ENCODE measurements around the gene KRT6B. TPM values are rescaled to one million over a fixed set of nuclear protein-coding genes. Genes with fewer than 3 reads are reported as not detected.
"Not testable (repeated sequence)": the region's sequence is repeated elsewhere in the genome, so short reads cannot be mapped to it uniquely, and the experiment has no call there.

The KRT6B gene
- total RNA-seq, 1 experiment from 2014 or later: not detected

DNA sequence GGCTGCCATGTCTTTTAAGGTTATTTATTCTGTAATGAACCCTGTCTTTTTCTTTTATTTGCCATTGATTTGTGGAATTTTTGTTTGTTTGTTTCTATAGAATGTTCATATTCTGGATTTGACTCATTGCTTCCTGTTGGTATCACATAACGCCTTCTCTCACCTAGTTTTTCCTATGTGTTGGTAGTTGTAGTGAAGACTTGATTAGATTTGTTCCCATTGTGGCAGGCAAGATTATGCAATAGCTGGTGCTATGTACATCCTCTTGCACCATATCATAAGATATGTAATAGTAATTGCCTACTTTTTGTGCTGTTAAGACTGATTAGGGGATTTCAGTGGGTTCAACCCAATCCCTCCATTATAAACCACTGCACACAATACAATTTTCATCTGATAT, 3.9 kb upstream of the KRT6B start:
- H3K9me3 ChIP-seq (ENCODE audit: low read depth, low read length, poor library complexity, severe bottlenecking): no peaks in the 10 kb centered on the region
- intact Hi-C loops (cut with micrococcal nuclease; ENCODE audit: unreplicated experiment): no loop called here
- H3K4me1 ChIP-seq (ENCODE audit: insufficient read depth, low read length, poor library complexity, severe bottlenecking): no peaks in the 10 kb centered on the region
- H3K27ac ChIP-seq (ENCODE audit: low read depth, low read length, poor library complexity, severe bottlenecking): no peak overlapping the region
- ChIA-PET CTCF (no interaction called here), POLR2A (ENCODE audit: low non-redundant PET) (no interaction called here)
- no peak overlapping the region for H3K4me3 ChIP-seq (ENCODE audit: low read depth, low read length, poor library complexity, severe bottlenecking)
- no peaks in the 10 kb centered on the region for H3K36me3 ChIP-seq (ENCODE audit: insufficient read depth, low read length, poor library complexity, severe bottlenecking)
- peaks cover 15% of the 10 kb centered on the region for H3K27me3 ChIP-seq (replicated peaks; ENCODE audit: insufficient read depth, low read depth, low read length, poor library complexity)
- BruUV-seq (replicated peaks): no TSS peak
- TF ChIP-seq EZH2 (IDR thresholded peaks at IDR 0.05; ENCODE audit: borderline replicate concordance, low read depth, low read length, poor library complexity, severe bottlenecking) (no peak), CTCF (conservative IDR thresholded peaks at IDR 0.05; ENCODE audit: low read depth, low read length) (no peak)
- no peak for DNase-seq (ENCODE audit: low spot score)

DNA sequence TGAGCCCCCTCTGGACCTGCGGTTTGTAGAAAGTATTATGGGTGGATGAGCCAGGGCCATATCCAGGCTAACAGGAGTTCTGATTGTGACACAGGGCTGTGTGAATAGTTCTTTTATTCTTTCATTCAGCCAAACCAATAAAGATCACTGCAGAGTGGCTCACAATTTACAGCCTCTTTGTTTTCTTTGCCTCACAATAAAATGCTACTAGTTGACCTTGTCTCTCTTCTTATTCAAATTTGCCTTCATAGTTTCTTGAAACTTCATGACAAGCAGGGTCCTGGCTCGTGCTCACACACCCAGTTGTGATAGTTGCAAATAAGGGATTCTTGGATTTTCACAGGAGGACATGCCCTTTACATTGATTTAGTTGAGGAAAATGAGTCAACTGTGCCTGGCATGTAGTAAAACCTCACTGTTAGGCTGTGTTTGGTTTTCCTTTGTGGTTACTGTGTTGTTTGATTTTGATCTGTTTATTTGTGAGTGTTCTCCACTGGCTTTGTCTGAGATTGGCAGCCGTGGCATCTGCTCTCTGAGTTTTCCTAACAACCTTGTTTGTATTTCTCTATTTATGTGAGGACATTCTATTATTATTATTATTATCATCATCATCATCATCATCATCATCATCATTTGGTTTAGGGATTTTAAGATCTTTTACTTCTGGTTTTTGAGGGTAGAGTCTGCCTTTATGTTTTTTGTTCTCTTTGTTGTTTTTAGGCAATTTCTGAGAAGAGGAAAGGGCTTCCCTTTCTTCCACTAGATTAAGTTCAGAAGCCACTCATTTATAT, 2.7 kb upstream of the KRT6B start:
- DNase-seq (ENCODE audit: low spot score): no peak
- intact Hi-C loops (cut with micrococcal nuclease; ENCODE audit: unreplicated experiment): no loop called here

DNA sequence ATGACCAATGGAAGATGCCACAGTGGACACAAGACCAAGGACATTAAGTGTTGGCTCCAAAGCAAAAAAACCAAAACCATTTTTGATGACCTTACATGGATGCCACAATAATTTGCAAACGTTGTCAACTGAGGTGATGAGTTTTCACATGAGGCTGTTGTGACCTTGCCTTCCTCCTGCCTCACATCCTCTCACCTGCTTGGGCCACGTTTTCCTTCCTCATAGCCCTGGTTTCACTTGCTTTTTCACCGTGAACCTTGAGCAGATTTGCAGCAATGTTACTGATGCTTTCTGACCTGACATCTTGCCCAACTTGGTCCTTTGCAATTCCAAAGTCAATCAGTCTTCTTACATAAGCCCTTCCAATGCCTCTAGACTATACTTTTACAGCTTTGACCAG, 3.7 kb downstream of the KRT6B start:
- H3K27ac ChIP-seq (ENCODE audit: low read depth, low read length, poor library complexity, severe bottlenecking): no peak overlapping the region
- ChIA-PET POLR2A (ENCODE audit: low non-redundant PET) (no interaction called here), CTCF (no interaction called here)
- peaks cover 18% of the 10 kb centered on the region for H3K27me3 ChIP-seq (replicated peaks; ENCODE audit: insufficient read depth, low read depth, low read length, poor library complexity)
- no peaks in the 10 kb centered on the region for H3K4me1 ChIP-seq (ENCODE audit: insufficient read depth, low read length, poor library complexity, severe bottlenecking)
- no peaks in the 10 kb centered on the region for H3K36me3 ChIP-seq (ENCODE audit: insufficient read depth, low read length, poor library complexity, severe bottlenecking)
- intact Hi-C loops (cut with micrococcal nuclease; ENCODE audit: unreplicated experiment): no loop called here
- no peak overlapping the region for H3K4me3 ChIP-seq (ENCODE audit: low read depth, low read length, poor library complexity, severe bottlenecking)
- BruUV-seq (replicated peaks): no TSS peak
- TF ChIP-seq CTCF (conservative IDR thresholded peaks at IDR 0.05; ENCODE audit: low read depth, low read length): no peak
- TF ChIP-seq EZH2 (IDR thresholded peaks at IDR 0.05; ENCODE audit: borderline replicate concordance, low read depth, low read length, poor library complexity, severe bottlenecking): no peak
- DNase-seq (ENCODE audit: low spot score): no peak
- no peaks in the 10 kb centered on the region for H3K9me3 ChIP-seq (ENCODE audit: low read depth, low read length, poor library complexity, severe bottlenecking)

More for the DNA sequence above, 2.7 kb upstream of the KRT6B start:
- Histone ChIP-seq H3K4me1 (ENCODE audit: insufficient read depth, low read length, poor library complexity, severe bottlenecking) (no peaks in the 10 kb centered on the region), H3K9me3 (ENCODE audit: low read depth, low read length, poor library complexity, severe bottlenecking) (no peaks in the 10 kb centered on the region), H3K36me3 (ENCODE audit: insufficient read depth, low read length, poor library complexity, severe bottlenecking) (no peaks in the 10 kb centered on the region), H3K27me3 (replicated peaks; ENCODE audit: insufficient read depth, low read depth, low read length, poor library complexity) (peaks cover 13% of the 10 kb centered on the region), H3K27ac (ENCODE audit: low read depth, low read length, poor library complexity, severe bottlenecking) (no peak overlapping the region), H3K4me3 (ENCODE audit: low read depth, low read length, poor library complexity, severe bottlenecking) (no peak overlapping the region)
- ChIA-PET CTCF (no interaction called here), POLR2A (ENCODE audit: low non-redundant PET) (no interaction called here)
- no TSS peak for BruUV-seq (replicated peaks)
- TF ChIP-seq EZH2 (IDR thresholded peaks at IDR 0.05; ENCODE audit: borderline replicate concordance, low read depth, low read length, poor library complexity, severe bottlenecking) (no peak), CTCF (conservative IDR thresholded peaks at IDR 0.05; ENCODE audit: low read depth, low read length) (no peak)

DNA sequence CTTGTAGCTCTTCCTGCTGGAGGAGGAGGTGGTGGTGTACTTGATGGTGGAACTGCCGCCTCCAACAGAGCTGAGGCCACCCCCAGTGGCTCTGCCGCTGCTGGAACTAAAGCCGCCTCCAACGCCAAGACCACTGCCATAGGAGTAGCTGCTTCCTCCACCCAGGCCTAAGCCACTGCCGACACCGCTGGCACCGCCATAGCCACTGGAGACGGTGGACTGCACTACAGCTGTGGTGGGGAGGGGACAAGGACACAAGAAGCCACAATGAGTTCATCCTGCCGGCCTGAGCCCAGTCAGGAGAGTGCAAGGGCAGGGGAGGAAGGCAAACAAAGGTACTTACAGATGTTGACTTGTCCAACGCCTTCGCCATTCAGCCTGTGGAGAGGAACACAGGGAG, 4.8 kb downstream of the KRT6B start:
- intact Hi-C loops (cut with micrococcal nuclease; ENCODE audit: unreplicated experiment); H3K27ac ChIP-seq (ENCODE audit: low read depth, low read length, poor library complexity, severe bottlenecking); H3K9me3 ChIP-seq (ENCODE audit: low read depth, low read length, poor library complexity, severe bottlenecking); CTCF ChIA-PET; H3K36me3 ChIP-seq (ENCODE audit: insufficient read depth, low read length, poor library complexity, severe bottlenecking); H3K4me3 ChIP-seq (ENCODE audit: low read depth, low read length, poor library complexity, severe bottlenecking); DNase-seq (ENCODE audit: low spot score); POLR2A ChIA-PET (ENCODE audit: low non-redundant PET); BruUV-seq (replicated peaks); H3K4me1 ChIP-seq (ENCODE audit: insufficient read depth, low read length, poor library complexity, severe bottlenecking): not testable (repeated sequence)
- H3K27me3 ChIP-seq (replicated peaks; ENCODE audit: insufficient read depth, low read depth, low read length, poor library complexity): peaks cover 12% of the 10 kb centered on the region
